HepG2 (cell line): ENCODE results near the gene IQUB. TPM values are rescaled to one million over a fixed set of nuclear protein-coding genes. Genes with fewer than 3 reads are reported as not detected.

Experiments
- ATAC-seq: fragments of 200-7000 bp; cut with Tn5 transposase; 3 replicates; pipeline ENCODE4 v1.9.1; 2020; ENCODE audit warnings: mild to moderate bottlenecking, moderate library complexity
- BruUV-seq: library from RNA; stranded (reverse); fragments of 400-500 nt; replicated peaks from 2 replicates; lab custom pipeline; 2021; lab: Mats Ljungman, UMichigan
- CTCF ChIA-PET: fragments of 300-600 bp; formaldehyde crosslinking; extraction: SDS; loops from one replicate; lab custom pipeline; 2021; ENCODE audit warnings: low total read pairs, inconsistent platforms, low intra/inter-chr PET ratio; lab: Yijun Ruan, JAX
- POLR2A ChIA-PET: fragments of 350-600 bp; sonication (Branson Sonifier 250); formaldehyde crosslinking; loops from one replicate; lab custom pipeline; 2020; ENCODE audit warnings: antibody characterized with exemption, inconsistent platforms; lab: Yijun Ruan, JAX
- DNase-seq: peaks from one replicate; pipeline ENCODE4 v3.0.0-alpha.2; 2015; ENCODE audit warnings: low spot score
- FAIRE-seq: peaks from 3 replicates; lab custom pipeline; 2011; peaks lifted over from hg19 to GRCh38; lab: Jason Lieb, UNC
- H2AFZ ChIP-seq: one replicate; pipeline ENCODE4 v1.6.1; 2011; ENCODE audit warnings: low read length, inconsistent platforms
- H3K27ac ChIP-seq: fragments of 300-600 bp; 3 replicates; pipeline ENCODE4 v1.8.0; 2011; ENCODE audit warnings: mixed run types, mild to moderate bottlenecking, mixed read lengths, low read length, inconsistent platforms; ENCODE audit not compliant: insufficient read depth; ENCODE audit errors: extremely low read length
- H3K27me3 ChIP-seq, 2 experiments: fragments of 200-600 bp in 1 of 2; 2 replicates in 1 of 2; 3 replicates in 1 of 2; pipeline versions ENCODE4 v1.6.0 to v1.8.0; 2011; ENCODE audit warnings: low read length in 2 of 2, mild to moderate bottlenecking in 2 of 2, moderate library complexity in 2 of 2, inconsistent platforms in 1 of 2; ENCODE audit not compliant: insufficient read depth in 2 of 2, control insufficient read depth in 1 of 2
- H3K36me3 ChIP-seq, 2 experiments: fragments of 200-600 bp in 1 of 2; replicated peaks in 1 of 2; 2 replicates in 1 of 2; 3 replicates in 1 of 2; pipeline versions ENCODE4 v1.5.1 to v1.8.0; 2011; ENCODE audit warnings: low read length in 2 of 2, inconsistent platforms in 1 of 2; ENCODE audit not compliant: insufficient read depth in 2 of 2, control insufficient read depth in 1 of 2
- H3K4me1 ChIP-seq: 2 replicates; pipeline ENCODE4 v1.5.1; 2012; ENCODE audit warnings: low read length, inconsistent platforms; ENCODE audit not compliant: insufficient read depth
- H3K4me2 ChIP-seq: 2 replicates; pipeline ENCODE4 v1.6.0; 2011; ENCODE audit warnings: low read depth, low read length, inconsistent platforms
- H3K4me3 ChIP-seq, 3 experiments: fragments of 200-600 bp in 1 of 3; sonication (generic), shearing (Covaris generic) in 1 of 3; replicated peaks in 1 of 3; 2 replicates each; pipeline ENCODE4 v1.5.1; 2011 to 2016; ENCODE audit warnings: low read length in 3 of 3, inconsistent platforms in 2 of 3, low read depth in 2 of 3, mild to moderate bottlenecking in 2 of 3, control low read depth in 1 of 3, mixed read lengths in 1 of 3; ENCODE audit not compliant: insufficient read depth in 1 of 3
- H3K79me2 ChIP-seq: one replicate; pipeline ENCODE4 v1.6.1; 2011; ENCODE audit warnings: low read length, inconsistent platforms; ENCODE audit not compliant: insufficient read depth
- H3K9ac ChIP-seq: 2 replicates; pipeline ENCODE4 v1.6.0; 2011; ENCODE audit warnings: mild to moderate bottlenecking, low read depth, low read length, inconsistent platforms; ENCODE audit not compliant: insufficient read depth
- H3K9me3 ChIP-seq: 2 replicates; pipeline ENCODE4 v1.5.1; 2012; ENCODE audit warnings: mild to moderate bottlenecking, low read length
- H4K20me1 ChIP-seq: 2 replicates; pipeline ENCODE4 v1.6.0; 2011; ENCODE audit warnings: inconsistent platforms, mild to moderate bottlenecking, low read length, moderate library complexity; ENCODE audit not compliant: insufficient read depth
- ATF4 ChIP-seq, 2 experiments: fragments of 450-650 bp in 1 of 2; sonication (generic) in 1 of 2; formaldehyde crosslinking; IDR thresholded peaks; 2 replicates each; pipeline versions ENCODE4 v1.5.0 to v1.8.0; 2020 to 2022; ENCODE audit warnings: mild to moderate bottlenecking in 1 of 2, missing genetic modification reagents in 1 of 2
- FOXJ3 ChIP-seq: sonication (generic); formaldehyde crosslinking; IDR thresholded peaks from 2 replicates; pipeline ENCODE4 v1.4.0; 2020; ENCODE audit warnings: missing genetic modification reagents, mild to moderate bottlenecking, borderline replicate concordance
- HINFP ChIP-seq: sonication (generic); formaldehyde crosslinking; IDR thresholded peaks from 2 replicates; pipeline ENCODE4 v1.4.0; 2020; ENCODE audit warnings: low read depth, mild to moderate bottlenecking, missing genetic modification reagents
- IKZF5 ChIP-seq: IDR thresholded peaks from 2 replicates; pipeline ENCODE4 v1.6.1; 2018; ENCODE audit warnings: missing genetic modification reagents, mild to moderate bottlenecking, missing compliant biosample characterization
- JUND ChIP-seq: sonication (generic); formaldehyde crosslinking; IDR thresholded peaks from 2 replicates; pipeline ENCODE4 v1.8.0; 2022; ENCODE audit warnings: mild to moderate bottlenecking, missing genetic modification reagents
- MNT ChIP-seq: fragments of 450-650 bp; IDR thresholded peaks from 2 replicates; pipeline ENCODE4 v1.6.1; 2016
- SETDB1 ChIP-seq: sonication (generic); formaldehyde crosslinking; IDR thresholded peaks from 2 replicates; pipeline ENCODE4 v1.5.1; 2020; ENCODE audit warnings: missing genetic modification reagents, mild to moderate bottlenecking, borderline replicate concordance
- SRSF1 ChIP-seq: fragments of 200-400 bp; formaldehyde crosslinking; optimal IDR thresholded peaks from 2 replicates; pipeline ENCODE3; 2017; ENCODE audit warnings: mild to moderate bottlenecking, low read depth, low read length, moderate library complexity
- SSRP1 ChIP-seq: IDR thresholded peaks from 2 replicates; pipeline ENCODE4 v1.6.1; 2016; ENCODE audit warnings: control low read depth
- ZBTB42 ChIP-seq: sonication (generic); formaldehyde crosslinking; IDR thresholded peaks from 2 replicates; pipeline ENCODE4 v1.5.0; 2020; ENCODE audit warnings: mild to moderate bottlenecking, missing genetic modification reagents
- ZNF101 ChIP-seq: sonication (generic); formaldehyde crosslinking; IDR thresholded peaks from 2 replicates; pipeline ENCODE4 v1.4.0; 2020; ENCODE audit warnings: mild to moderate bottlenecking, low read depth, missing genetic modification reagents, borderline replicate concordance
- ZNF546 ChIP-seq: sonication (generic); formaldehyde crosslinking; conservative IDR thresholded peaks from 2 replicates; pipeline ENCODE4 v1.8.1; 2023; ENCODE audit warnings: mild to moderate bottlenecking, missing genetic modification reagents
- ZNF713 ChIP-seq: sonication (generic); formaldehyde crosslinking; IDR thresholded peaks from 2 replicates; pipeline ENCODE4 v1.4.0; 2020; ENCODE audit warnings: mild to moderate bottlenecking, missing genetic modification reagents
- ZNF790 ChIP-seq: sonication (generic); formaldehyde crosslinking; IDR thresholded peaks from 2 replicates; pipeline ENCODE4 v1.8.0; 2022; ENCODE audit warnings: missing genetic modification reagents, mild to moderate bottlenecking, borderline replicate concordance
- WGBS: methylation state at CpG from one replicate; pipeline ENCODE4 v1.1.6; 2017; ENCODE audit warnings: low lambda C conversion rate; 5-methylcytosine and 5-hydroxymethylcytosine counted together
- in situ Hi-C: cut with HindIII; loops from 2 replicates; pipeline ENCODE4 v1.10.0; 2017; ENCODE audit warnings: low pct_unique_long_range_greater_than_20kb; ENCODE audit not compliant: extremely low pct_ligation_motif_present
- intact Hi-C: fragments of 100-400 bp; cut with micrococcal nuclease; formaldehyde crosslinking; loops from one replicate; pipeline ENCODE4 v1.10.0; 2022; ENCODE audit not compliant: unreplicated experiment
- polyA plus RNA-seq, 8 experiments: library from polyadenylated mRNA; depleted of rRNA in 3 of 8; stranded (reverse) in 7 of 8; unstranded in 1 of 8; fragments of >200 nt; fragmentation: Illumina TruSeq in 4 of 8; extraction: Trizol in 4 of 8; gene quantifications; 2 replicates each; pipeline versions ENCODE4 v1.2.1 to v1.2.3, GENCODE V29; 2011 to 2016; ENCODE audit warnings: low read depth in 4 of 8, missing spikeins in 1 of 8, mixed read lengths in 1 of 8; ENCODE audit not compliant: insufficient read depth in 1 of 8
- total RNA-seq, 5 experiments: library from RNA; depleted of rRNA; stranded (reverse); fragments of >200 nt; fragmentation: Illumina TruSeq; extraction: Trizol; gene quantifications; 2 replicates each; pipeline ENCODE4 v1.2.3, GENCODE V29; 2016; ENCODE audit warnings: low read depth in 1 of 5

The IQUB gene
- total and polyA plus RNA-seq, 2 of the 13 experiments (the other 11 are each of a cell fraction or from before 2014, with no cell fraction given): 0.07 TPM; not detected in 1

GRCh38 chr7:123485187-123485586 lies 49.2 kb downstream of the IQUB start:
- ATAC-seq (no peak), DNase-seq (no peak), FAIRE-seq (no peak)
- Histone ChIP-seq H3K79me2 (no peaks in the 10 kb centered on the region), H4K20me1 (no peaks in the 10 kb centered on the region), H3K4me1 (no peaks in the 10 kb centered on the region), H3K4me3 (no peak overlapping the region), H3K27ac (no peak overlapping the region), H2AFZ (no peak overlapping the region), H3K27me3 (no peaks in the 10 kb centered on the region; a peak in 1 of 5 replicates), H3K9me3 (no peaks in the 10 kb centered on the region), H3K4me2 (no peak overlapping the region), H3K9ac (no peak overlapping the region), H3K36me3 (no peaks in the 10 kb centered on the region)
- 0% methylated on average over 1 of the region's 1 CpG for WGBS
- CTCF ChIA-PET: no interaction called here
- in situ Hi-C loops (no loop called here), intact Hi-C loops (no loop called here)
- no peak for TF ChIP-seq ZNF101 (CRISPR knock-in tag)
- no peak for TF ChIP-seq IKZF5
- no peak for TF ChIP-seq FOXJ3 (CRISPR knock-in tag)
- TF ChIP-seq SETDB1: no peak
- TF ChIP-seq SSRP1: no peak
- TF ChIP-seq MNT: no peak
- TF ChIP-seq ZBTB42 (CRISPR knock-in tag): no peak
- no peak for TF ChIP-seq JUND (CRISPR knock-in tag)
- TF ChIP-seq ATF4 (CRISPR knock-in tag; IDR thresholded peaks at IDR 0.05): no peak
- no peak for TF ChIP-seq ZNF546 (CRISPR knock-in tag)
- TF ChIP-seq ZNF713 (CRISPR knock-in tag): no peak
- no peak for TF ChIP-seq SRSF1
- no peak for TF ChIP-seq HINFP
- no peak for TF ChIP-seq ZNF790 (CRISPR knock-in tag)
- BruUV-seq: no TSS peak
- POLR2A ChIA-PET: no interaction called here
